ENCODE measurements around the gene LRRC57.

DNA sequence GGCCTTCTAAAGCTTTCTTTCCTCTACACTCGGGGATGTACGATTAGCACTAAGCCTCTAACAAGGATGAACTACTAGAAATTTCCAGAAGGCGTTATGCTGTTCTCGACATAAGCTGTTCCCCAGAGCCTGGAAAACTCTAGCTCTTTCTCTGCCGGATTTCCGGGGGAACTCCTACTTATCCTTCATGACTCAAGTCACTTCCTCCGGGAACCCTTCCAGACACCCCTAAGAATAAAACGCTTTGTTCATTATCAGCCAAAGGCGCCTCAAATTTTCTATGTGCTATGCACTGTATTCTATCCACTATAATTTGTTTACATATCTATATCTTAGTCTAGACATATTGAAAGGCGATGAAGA is 53.6 kb downstream of the LRRC57 start:
- no peak for TF ChIP-seq TCF12 (IDR thresholded peaks at IDR 0.05; ENCODE audit: low read depth)
- no peak for TF ChIP-seq CEBPB (IDR thresholded peaks at IDR 0.05)
- TF ChIP-seq EP300 (IDR thresholded peaks at IDR 0.05; ENCODE audit: borderline replicate concordance): no peak
- TF ChIP-seq TAF1 (IDR thresholded peaks at IDR 0.05; ENCODE audit: low read depth): no peak
- TF ChIP-seq, protein P1, sequence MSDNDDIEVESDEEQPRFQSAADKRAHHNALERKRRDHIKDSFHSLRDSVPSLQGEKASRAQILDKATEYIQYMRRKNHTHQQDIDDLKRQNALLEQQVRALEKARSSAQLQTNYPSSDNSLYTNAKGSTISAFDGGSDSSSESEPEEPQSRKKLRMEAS (IDR thresholded peaks at IDR 0.05): no peak
- no peak for TF ChIP-seq EGR1 (IDR thresholded peaks at IDR 0.05)
- TF ChIP-seq FOXM1 (IDR thresholded peaks at IDR 0.05; ENCODE audit: borderline replicate concordance, low read depth): no peak
- TF ChIP-seq, protein P2, sequence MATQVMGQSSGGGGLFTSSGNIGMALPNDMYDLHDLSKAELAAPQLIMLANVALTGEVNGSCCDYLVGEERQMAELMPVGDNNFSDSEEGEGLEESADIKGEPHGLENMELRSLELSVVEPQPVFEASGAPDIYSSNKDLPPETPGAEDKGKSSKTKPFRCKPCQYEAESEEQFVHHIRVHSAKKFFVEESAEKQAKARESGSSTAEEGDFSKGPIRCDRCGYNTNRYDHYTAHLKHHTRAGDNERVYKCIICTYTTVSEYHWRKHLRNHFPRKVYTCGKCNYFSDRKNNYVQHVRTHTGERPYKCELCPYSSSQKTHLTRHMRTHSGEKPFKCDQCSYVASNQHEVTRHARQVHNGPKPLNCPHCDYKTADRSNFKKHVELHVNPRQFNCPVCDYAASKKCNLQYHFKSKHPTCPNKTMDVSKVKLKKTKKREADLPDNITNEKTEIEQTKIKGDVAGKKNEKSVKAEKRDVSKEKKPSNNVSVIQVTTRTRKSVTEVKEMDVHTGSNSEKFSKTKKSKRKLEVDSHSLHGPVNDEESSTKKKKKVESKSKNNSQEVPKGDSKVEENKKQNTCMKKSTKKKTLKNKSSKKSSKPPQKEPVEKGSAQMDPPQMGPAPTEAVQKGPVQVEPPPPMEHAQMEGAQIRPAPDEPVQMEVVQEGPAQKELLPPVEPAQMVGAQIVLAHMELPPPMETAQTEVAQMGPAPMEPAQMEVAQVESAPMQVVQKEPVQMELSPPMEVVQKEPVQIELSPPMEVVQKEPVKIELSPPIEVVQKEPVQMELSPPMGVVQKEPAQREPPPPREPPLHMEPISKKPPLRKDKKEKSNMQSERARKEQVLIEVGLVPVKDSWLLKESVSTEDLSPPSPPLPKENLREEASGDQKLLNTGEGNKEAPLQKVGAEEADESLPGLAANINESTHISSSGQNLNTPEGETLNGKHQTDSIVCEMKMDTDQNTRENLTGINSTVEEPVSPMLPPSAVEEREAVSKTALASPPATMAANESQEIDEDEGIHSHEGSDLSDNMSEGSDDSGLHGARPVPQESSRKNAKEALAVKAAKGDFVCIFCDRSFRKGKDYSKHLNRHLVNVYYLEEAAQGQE (IDR thresholded peaks at IDR 0.05; ENCODE audit: low read depth): no peak
- TF ChIP-seq RAD21 (IDR thresholded peaks at IDR 0.05; ENCODE audit: low read depth): no peak
- TF ChIP-seq, protein P3, sequence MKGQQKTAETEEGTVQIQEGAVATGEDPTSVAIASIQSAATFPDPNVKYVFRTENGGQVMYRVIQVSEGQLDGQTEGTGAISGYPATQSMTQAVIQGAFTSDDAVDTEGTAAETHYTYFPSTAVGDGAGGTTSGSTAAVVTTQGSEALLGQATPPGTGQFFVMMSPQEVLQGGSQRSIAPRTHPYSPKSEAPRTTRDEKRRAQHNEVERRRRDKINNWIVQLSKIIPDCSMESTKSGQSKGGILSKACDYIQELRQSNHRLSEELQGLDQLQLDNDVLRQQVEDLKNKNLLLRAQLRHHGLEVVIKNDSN (IDR thresholded peaks at IDR 0.05): no peak
- no peak for TF ChIP-seq TEAD4 (IDR thresholded peaks at IDR 0.05)
- no peak for TF ChIP-seq CREB1 (IDR thresholded peaks at IDR 0.05; ENCODE audit: low read depth)
- no peak for TF ChIP-seq YY1 (IDR thresholded peaks at IDR 0.05; ENCODE audit: low read depth)

Data from Ishikawa (cell line).